ENCODE data around the gene RAB8B. TPM values are rescaled to one million over a fixed set of nuclear protein-coding genes. Genes with fewer than 3 reads are reported as not detected.

Gene RAB8B
- total RNA-seq, 4 donors from 2014 or later, result 24.9 to 93.8 (median 56.0) TPM

DNA sequence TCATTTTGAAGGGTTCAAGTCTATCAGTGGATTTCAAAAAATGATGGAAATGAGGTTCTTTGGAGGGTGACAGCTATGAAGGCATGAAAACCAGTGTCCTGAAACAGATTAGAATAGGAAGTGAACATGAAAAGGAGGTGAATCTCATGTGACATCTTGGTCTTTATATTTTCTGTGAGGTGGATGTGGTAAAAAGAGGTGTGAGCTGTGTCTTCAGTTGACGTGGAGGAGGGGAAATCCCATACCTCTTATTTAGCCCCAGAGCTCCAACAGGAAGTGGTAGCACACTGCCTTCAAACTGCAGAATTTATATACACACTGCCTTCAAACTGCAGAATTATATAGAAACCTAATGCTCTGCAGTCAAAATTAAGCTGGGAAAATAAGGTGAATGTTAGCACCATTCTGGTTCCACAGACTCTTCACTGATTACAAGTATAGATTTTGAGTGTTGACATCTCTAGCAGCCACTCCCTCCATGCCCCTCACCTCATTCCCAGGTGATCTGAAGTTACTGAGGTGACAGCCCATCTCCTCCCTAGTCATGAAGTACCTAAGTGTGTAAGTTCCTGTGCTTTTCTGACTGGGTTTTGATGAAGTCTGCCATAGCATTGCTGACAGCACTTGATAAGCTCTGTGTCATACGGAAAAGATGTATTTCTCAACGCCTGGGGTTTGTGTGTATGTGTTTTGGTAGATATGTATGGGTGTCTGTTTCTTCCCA, 2.7 kb downstream of the RAB8B start:
- TF ChIP-seq, protein P1, sequence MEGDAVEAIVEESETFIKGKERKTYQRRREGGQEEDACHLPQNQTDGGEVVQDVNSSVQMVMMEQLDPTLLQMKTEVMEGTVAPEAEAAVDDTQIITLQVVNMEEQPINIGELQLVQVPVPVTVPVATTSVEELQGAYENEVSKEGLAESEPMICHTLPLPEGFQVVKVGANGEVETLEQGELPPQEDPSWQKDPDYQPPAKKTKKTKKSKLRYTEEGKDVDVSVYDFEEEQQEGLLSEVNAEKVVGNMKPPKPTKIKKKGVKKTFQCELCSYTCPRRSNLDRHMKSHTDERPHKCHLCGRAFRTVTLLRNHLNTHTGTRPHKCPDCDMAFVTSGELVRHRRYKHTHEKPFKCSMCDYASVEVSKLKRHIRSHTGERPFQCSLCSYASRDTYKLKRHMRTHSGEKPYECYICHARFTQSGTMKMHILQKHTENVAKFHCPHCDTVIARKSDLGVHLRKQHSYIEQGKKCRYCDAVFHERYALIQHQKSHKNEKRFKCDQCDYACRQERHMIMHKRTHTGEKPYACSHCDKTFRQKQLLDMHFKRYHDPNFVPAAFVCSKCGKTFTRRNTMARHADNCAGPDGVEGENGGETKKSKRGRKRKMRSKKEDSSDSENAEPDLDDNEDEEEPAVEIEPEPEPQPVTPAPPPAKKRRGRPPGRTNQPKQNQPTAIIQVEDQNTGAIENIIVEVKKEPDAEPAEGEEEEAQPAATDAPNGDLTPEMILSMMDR (IDR thresholded peaks at IDR 0.05; ENCODE audit: low read depth), result no peak

- TF ChIP-seq, protein P1 (IDR thresholded peaks at IDR 0.05; ENCODE audit: low read depth), result no peak
Observed at GRCh38 chr15:63192619-63193206, 3.3 kb downstream of the RAB8B start.

GRCh38 chr15:63194302-63194701, 4.9 kb downstream of the RAB8B start:
- TF ChIP-seq, protein P1 (IDR thresholded peaks at IDR 0.05; ENCODE audit: low read depth), result no peak

GRCh38 chr15:63194880-63195568, 5.6 kb downstream of the RAB8B start:
- TF ChIP-seq, protein P1 (IDR thresholded peaks at IDR 0.05; ENCODE audit: low read depth), result no peak

DNA sequence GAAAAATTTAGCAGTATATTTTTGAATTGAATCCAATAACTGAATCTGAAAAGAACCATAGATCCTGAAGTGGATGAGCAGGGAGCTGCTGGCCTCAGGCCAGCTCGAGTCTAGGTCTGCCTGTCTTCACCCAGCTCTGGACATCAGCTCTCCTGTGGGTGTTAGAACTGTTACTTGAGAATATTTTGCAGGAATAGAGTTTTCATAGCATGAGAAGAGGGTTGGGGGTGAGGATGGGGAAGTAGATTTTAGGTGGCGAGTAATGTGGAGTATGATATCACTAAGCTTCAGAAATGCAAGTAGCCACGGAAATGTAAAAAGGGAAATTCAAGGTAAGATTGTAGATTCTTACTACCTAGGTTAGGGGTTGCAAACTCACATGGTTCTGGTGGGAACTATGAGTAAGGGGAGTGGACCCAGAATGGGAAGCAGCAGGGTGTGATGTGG, 6.2 kb downstream of the RAB8B start:
- TF ChIP-seq, protein P1 (IDR thresholded peaks at IDR 0.05; ENCODE audit: low read depth), result no peak

DNA sequence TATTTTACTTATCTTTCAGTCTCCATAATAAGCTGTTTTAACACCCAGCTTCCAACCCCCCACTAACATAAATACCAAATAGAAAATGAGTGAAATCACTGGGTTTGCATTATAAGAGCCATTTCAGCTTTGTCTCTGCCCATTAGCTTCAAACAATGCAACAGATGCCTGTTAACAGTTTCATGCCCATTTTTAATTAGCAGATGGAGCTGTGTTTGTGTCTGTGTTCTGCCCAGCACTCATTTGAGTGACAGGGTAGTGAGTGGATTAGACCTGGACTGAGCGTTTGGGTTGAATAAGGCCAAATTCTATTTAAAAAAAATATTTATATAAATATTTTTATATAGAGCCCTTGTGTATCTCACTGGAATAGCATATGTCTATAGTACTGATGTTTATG, 7.4 kb downstream of the RAB8B start:
- TF ChIP-seq, protein P1 (IDR thresholded peaks at IDR 0.05; ENCODE audit: low read depth), result no peak

DNA sequence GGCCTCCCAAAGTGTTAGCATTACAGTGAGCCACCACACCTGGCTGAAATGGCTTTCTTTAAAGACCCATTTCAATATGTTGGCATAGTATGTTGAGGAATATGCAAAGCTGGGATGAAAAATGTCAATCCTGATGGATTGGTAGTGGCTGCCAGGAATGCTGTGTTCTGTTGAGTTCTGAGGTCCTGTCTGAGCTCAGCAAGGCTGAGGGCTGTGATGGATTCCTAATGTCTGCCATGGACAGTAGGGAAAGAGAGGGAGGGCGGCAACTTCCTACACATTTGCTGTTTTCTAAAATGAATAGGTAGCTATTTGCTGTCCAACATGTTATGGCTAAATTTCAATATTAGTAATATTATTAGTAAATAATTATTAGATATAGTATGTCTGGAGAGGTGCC, 8.2 kb downstream of the RAB8B start:
- TF ChIP-seq, protein P1 (IDR thresholded peaks at IDR 0.05; ENCODE audit: low read depth), result no peak

Measured in subcutaneous adipose tissue (tissue), 4 donors.